ENCODE results near the gene CBR3.

The CBR3 gene

DNA sequence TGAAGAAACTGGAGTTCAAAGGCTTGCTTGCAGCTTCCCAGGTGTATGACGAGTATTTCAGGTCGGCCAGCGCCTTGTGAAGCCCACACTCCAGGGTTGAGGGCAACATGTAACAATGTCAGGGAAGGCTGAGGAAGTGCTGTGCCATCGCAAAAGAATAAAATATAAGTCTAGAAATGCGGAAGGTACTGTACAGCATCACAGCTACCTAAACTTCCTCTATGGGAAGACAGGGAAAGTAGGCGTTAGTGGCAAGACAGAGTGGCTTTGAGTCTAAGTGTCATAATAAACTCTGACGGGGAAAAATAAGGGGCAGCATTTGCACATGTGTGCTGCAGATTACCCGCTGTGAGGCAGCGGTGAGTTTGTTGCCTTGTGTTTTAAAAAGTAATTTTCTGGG is 50.6 kb downstream of the CBR3 start:
- no peak for DNase-seq (ENCODE audit: low spot score)

DNA sequence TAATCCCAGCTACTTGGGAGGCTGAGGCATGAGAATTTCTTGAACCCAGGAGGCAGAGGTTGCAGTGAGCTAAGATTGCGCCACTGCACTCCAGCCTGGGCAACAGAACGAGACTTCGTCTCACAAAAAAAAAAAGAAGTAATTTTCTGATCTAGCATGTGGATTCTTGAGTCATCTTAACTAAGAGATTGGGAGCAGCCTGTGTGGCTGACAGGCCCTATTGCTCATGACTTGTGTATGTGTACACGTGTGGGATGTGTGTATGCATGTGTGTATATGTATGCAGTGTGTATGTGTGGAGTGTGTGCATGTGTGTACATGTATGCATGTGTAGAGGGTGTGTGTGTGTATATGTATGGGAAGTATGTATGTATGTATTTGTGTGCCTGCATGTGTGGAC is 51.2 kb downstream of the CBR3 start:
- no peak for DNase-seq (ENCODE audit: low spot score)

DNA sequence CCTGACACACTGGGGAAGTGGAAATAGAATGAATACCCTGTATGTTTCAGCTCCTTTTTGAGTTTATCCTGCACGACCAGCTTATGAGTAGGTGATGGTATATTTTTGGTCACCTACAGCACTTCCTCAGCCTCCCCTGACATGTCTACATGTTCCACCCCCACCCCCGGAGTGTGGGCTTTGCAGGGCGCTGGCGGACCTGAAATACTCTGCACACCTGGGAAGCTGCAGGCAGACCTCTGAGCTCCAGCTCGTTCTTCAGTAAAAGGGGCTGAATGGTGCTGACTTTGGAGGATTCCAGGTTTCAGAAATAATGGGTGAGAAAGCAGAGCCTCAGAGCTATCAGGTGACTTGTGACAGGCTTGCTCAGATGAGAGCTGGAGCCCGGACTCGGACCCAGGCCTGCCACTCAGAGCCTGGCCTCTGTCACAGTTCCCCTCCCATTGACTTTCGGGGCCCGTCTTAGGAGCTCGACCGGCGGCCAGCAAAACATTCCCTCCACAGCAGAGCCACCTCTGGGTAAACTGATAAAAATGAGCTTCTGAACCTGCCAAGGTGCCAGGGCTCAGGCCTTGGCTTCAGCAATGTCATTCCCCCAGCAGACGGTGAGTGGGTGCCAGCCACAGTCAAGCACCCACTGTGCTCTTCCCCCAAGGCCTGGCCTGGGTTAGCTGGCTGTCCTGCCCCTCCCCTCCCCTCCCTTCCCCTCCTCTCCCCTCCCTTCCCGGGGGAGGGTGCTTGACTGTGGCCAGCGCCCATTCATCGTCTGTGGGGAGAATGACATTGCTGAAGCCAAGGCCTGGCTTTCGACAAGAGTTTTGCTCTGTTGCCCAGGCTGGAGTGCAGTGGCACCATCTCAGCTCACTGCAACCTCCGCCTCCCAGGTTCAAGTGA is 51.9 kb downstream of the CBR3 start:
- DNase-seq (ENCODE audit: low spot score), result no peak

DNA sequence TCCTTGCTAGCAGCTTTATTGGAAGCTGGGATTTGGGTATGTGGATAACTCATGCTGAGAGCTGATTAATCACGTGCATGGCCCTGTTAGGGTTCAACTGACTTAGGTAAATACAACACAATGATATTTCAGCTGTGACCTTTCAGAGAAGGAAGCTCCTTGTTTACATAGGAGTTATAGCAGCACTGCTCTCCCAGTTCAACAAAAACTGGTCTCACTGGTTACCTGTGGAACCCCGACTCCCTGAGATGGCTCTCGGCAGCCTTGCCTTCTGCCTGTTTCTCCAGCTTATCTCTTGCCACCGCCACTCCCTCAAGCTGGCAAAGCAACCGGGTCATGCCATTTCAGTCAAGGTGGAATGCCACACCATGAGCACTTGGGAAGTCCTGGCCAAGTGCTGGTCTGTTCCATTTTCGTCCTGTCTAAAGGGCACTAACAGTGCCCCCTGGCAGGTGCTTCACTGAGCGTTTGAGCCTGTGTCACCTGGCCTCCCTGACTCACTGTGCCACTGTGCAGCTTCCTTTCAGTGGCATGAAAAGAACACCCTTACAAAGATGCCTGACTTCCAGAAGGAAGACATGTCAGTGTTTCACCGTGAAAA is 53.3 kb downstream of the CBR3 start:
- no peak for DNase-seq (ENCODE audit: low spot score)

DNA sequence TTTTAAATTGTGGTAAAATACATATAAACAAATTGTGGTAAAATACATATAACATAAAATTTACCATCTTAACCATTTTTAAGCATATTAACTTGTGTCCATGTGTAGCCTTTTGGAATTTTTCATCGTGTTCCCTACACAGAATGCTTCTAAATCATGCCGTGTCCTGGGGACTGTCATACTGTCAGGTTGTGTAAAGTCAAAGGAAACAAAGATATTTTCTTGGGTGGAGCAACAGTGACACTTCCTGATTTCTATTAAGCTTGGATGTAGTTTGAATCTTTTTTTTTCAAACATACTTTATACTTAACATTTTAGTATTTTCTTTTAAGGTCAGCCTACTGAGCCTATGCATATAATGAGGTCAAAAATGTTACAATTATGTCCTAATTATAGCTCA is 54.1 kb downstream of the CBR3 start:
- no peak for DNase-seq (ENCODE audit: low spot score)

DNA sequence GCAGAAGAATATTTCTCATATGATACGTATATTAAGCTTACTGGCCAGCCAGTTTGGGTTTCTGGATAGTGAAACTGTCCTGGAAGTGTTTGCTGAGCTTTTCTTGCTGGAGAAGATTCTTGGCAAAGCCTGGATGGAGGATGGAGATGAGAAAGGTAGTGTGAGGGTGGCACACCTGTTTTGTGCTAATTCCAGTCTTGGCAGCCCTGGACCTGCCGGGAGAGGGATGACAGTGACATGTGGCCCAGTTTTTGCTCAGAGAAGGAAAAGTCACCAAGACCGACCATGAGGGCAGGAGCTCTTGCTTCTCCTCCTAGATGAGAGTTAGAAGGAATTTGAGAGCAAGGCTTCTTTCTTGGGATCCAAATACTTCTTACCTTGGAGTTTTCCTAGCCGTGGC is 55.9 kb downstream of the CBR3 start:
- DNase-seq (ENCODE audit: low spot score), result no peak

DNA sequence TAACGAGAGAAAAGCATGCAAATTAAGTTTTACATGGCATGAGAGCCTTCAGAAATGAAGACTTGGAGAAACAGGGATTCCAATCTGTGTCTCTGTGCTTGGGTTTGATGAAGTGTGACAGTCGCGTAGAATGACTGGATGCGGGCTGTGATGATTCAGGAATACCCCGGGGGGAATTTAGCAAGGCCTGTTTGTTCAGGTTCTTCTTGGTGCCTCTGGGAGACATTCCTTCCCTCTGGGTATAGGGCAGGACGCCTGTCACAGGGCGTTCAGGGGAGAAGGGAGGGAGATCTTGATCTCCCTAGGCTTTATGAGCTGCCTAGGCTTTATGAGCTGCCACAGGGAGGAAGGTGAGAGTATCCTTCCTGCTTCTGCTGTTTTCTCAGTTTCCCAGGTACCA is 58.3 kb downstream of the CBR3 start:
- DNase-seq (ENCODE audit: low spot score), result no peak

DNA sequence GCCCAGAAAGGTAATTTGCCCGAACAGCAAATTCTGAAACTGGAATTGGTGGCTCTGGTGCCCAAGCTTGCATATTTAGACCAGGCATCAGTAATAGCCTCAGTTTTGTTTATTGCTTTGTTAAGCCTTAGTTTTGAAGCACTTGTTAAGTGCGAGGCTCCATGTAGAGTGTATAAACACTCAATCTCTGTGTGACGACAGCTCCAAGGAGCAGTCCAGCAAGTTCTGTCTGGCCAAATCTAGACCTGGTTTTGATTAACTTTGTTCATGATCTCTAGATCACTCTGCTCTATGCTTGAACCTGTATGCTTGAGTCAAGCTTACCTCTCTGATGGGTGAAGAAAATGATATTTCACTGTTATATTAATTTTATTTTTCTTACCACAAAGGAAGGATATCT is 59.1 kb downstream of the CBR3 start:
- DNase-seq (ENCODE audit: low spot score), result no peak

DNA sequence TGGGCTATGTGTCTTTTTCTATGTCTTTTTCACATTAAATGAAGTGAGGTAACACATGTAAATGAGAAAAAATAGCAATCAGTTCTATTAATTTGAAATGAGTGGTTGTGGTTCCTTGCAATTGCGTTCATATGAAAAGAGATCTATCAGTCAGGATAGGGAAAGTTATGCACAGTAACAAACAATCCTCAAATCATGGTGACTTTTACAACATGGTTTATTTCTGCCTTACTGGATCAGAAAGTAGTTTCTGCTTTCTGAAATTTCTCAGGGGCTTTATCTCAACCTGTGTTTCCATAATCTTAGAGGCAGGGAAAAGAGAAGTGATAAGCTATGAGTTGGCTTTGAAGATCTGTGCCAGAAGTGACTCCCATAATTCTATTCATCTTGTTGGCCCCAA is 60.7 kb downstream of the CBR3 start:
- no peak for DNase-seq (ENCODE audit: low spot score)
